Measurements from ENCODE around the gene GATA6.

The GATA6 gene

GRCh38 chr18:22166069-22166950 lies 3.1 kb upstream of the GATA6 start:
- TF ChIP-seq CTCF (IDR thresholded peaks at IDR 0.05; ENCODE audit: low read depth, low read length), result no peak
- no peak for DNase-seq (ENCODE audit: extremely low read depth, low read depth)

DNA sequence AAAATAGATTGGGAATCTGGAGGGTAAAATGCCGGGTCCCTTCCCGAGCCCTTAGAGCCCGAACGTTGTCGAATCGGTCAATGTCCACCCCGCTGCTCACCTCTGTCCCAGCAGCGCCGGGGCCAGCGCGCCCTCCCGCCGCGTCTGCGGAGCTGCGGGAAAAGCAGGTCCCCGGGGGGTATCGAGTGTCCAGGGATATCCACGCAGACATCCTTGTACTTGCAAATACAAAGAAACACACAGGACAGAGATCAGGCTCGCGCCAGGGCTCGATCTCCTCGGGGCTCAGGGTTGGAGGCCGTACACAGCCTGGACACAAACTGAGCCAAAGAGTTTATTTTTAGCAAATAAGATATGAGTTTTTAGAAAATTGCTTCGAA lies 2.3 kb upstream of the GATA6 start:
- no peak for TF ChIP-seq CTCF (IDR thresholded peaks at IDR 0.05; ENCODE audit: low read depth, low read length)
- no peak for DNase-seq (ENCODE audit: extremely low read depth, low read depth)

- no peak for TF ChIP-seq CTCF (IDR thresholded peaks at IDR 0.05; ENCODE audit: low read depth, low read length)
Measured at GRCh38 chr18:22167471-22168241, 1.7 kb upstream of the GATA6 start.

DNA sequence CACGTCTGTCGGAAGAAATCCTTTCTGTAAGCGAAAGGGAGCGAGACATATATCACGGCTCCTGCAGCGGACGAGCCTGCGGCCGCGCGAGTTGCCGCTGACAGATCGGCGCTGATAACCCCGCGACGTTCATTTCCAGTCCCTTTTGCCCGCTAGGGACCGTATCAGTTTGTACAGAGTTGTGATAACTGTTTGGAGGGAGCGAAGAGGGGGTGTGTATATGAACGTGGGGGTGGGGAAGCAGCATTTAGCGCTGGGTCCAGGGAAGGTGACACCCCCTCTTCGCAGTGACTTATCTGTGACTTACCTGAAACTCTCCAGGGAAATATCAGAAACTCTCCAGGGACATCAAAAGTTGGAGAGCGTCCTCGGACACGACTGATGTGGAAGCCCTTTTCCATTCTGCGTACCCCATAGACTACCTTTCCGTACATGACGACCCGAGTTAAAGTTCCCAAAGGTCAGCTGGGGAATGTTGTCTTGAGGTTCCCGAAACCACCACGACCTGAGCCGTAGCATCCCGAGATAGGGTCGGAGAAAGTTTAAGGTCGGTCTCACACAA lies 948 bp upstream of the GATA6 start:
- no peak for DNase-seq (ENCODE audit: extremely low read depth, low read depth)
- TF ChIP-seq CTCF (IDR thresholded peaks at IDR 0.05; ENCODE audit: low read depth, low read length), result no peak

More at GRCh38 chr18:22167471-22168241, 1.7 kb upstream of the GATA6 start:
- DNase-seq (ENCODE audit: extremely low read depth, low read depth), result no peak

- TF ChIP-seq CTCF (IDR thresholded peaks at IDR 0.05; ENCODE audit: low read depth, low read length), result no peak
Measured at GRCh38 chr18:22169889-22170420, 566 bp downstream of the GATA6 start.

GRCh38 chr18:22170421-22171257 lies 1.2 kb downstream of the GATA6 start:
- DNase-seq (ENCODE audit: extremely low read depth, low read depth), result no peak
- no peak for TF ChIP-seq CTCF (IDR thresholded peaks at IDR 0.05; ENCODE audit: low read depth, low read length)

More at GRCh38 chr18:22169889-22170420, 566 bp downstream of the GATA6 start:
- no peak for DNase-seq (ENCODE audit: extremely low read depth, low read depth)

All from AG09319 (cell line).